TTC549 (cell line): ENCODE measurements around the gene HOXA9.

Source experiments
- FAIRE-seq: peaks from 2 replicates; lab custom pipeline; 2012; peaks lifted over from hg19 to GRCh38; lab: Jason Lieb, UNC

Gene HOXA9

GRCh38 chr7:27141137-27141922 is 24.0 kb downstream of the HOXA9 start:
- no peak for FAIRE-seq

GRCh38 chr7:27140126-27140857 is 25.0 kb downstream of the HOXA9 start:
- no peak for FAIRE-seq

- no peak for FAIRE-seq
These were observed 25.8 kb downstream of the HOXA9 start for GRCh38 chr7:27139334-27140125.

- no peak for FAIRE-seq
These were observed 26.4 kb downstream of the HOXA9 start for GRCh38 chr7:27138985-27139333.

- no peak for FAIRE-seq
These were observed 26.9 kb downstream of the HOXA9 start for GRCh38 chr7:27138472-27138871.

GRCh38 chr7:27137640-27138315 is 27.6 kb downstream of the HOXA9 start:
- no peak for FAIRE-seq

- FAIRE-seq = no peak
These were observed 30.9 kb downstream of the HOXA9 start for GRCh38 chr7:27134392-27134791.

- no peak for FAIRE-seq
These were observed 31.7 kb downstream of the HOXA9 start for GRCh38 chr7:27133409-27134231.

- FAIRE-seq = no peak
These were observed 32.4 kb downstream of the HOXA9 start for GRCh38 chr7:27132978-27133377.

GRCh38 chr7:27132214-27132613 is 33.1 kb downstream of the HOXA9 start:
- no peak for FAIRE-seq

- no peak for FAIRE-seq
These were observed 33.9 kb downstream of the HOXA9 start for GRCh38 chr7:27131390-27131819.

- no peak for FAIRE-seq
These were observed 34.6 kb downstream of the HOXA9 start, which contains the start of gene HOXA4 for GRCh38 chr7:27130540-27131389. Gene HOXA4 (minus strand): TSS chr7:27130757. CDS start chr7:27130733, 24 bp downstream.

GRCh38 chr7:27129729-27130539 is 35.4 kb downstream of the HOXA9 start:
- no peak for FAIRE-seq

GRCh38 chr7:27128776-27129728 is 36.3 kb downstream of the HOXA9 start:
- FAIRE-seq = no peak

GRCh38 chr7:27128034-27128433 is 37.3 kb downstream of the HOXA9 start:
- FAIRE-seq = no peak

GRCh38 chr7:27126596-27127327 is 38.6 kb downstream of the HOXA9 start:
- no peak for FAIRE-seq

- FAIRE-seq = no peak
These were observed 39.3 kb downstream of the HOXA9 start for GRCh38 chr7:27125986-27126394.
